Neural cell (in vitro differentiated cells): ENCODE data around the gene OR9A4. TPM values are rescaled to one million over a fixed set of nuclear protein-coding genes. Genes with fewer than 3 reads are reported as not detected.

Source experiments
- H2AFZ ChIP-seq: fragments of 200-600, 300-800 bp; sonication (generic), shearing (Covaris generic); 2 replicates; pipeline ENCODE4 v1.6.0; 2014; ENCODE audit warnings: low read depth, mild to moderate bottlenecking, antibody characterized with exemption, low read length, moderate library complexity
- H3F3A ChIP-seq: fragments of 200-600 bp; shearing (Covaris generic); 2 replicates; pipeline ENCODE4 v1.6.1; 2016; ENCODE audit warnings: mild to moderate bottlenecking, moderate library complexity, mixed read lengths, antibody characterized with exemption, low read length; ENCODE audit not compliant: insufficient read depth, poor library complexity, severe bottlenecking
- H3K27ac ChIP-seq: fragments of 200-600, 300-800 bp; sonication (generic), shearing (Covaris generic); 2 replicates; pipeline ENCODE4 v1.5.1; 2014; ENCODE audit warnings: mild to moderate bottlenecking, low read length, moderate library complexity
- H3K27me3 ChIP-seq: fragments of 300-800, 200-600 bp; sonication (generic), shearing (Covaris generic); 2 replicates; pipeline ENCODE4 v1.6.0; 2014; ENCODE audit warnings: mild to moderate bottlenecking, low read depth, low read length, moderate library complexity; ENCODE audit not compliant: insufficient read depth
- H3K36me3 ChIP-seq: fragments of 300-800, 200-600 bp; sonication (generic), shearing (Covaris generic); 2 replicates; pipeline ENCODE4 v1.5.1; 2014; ENCODE audit warnings: mild to moderate bottlenecking, antibody characterized with exemption, low read length, moderate library complexity; ENCODE audit not compliant: insufficient read depth
- H3K4me2 ChIP-seq: fragments of 300-800, 200-600 bp; sonication (generic), shearing (Covaris generic); 2 replicates; pipeline ENCODE4 v1.6.0; 2014; ENCODE audit warnings: mild to moderate bottlenecking, low read length
- H3K4me3 ChIP-seq: fragments of 300-800, 200-600 bp; sonication (generic), shearing (Covaris generic); 2 replicates; pipeline ENCODE4 v1.5.1; 2014; ENCODE audit warnings: mild to moderate bottlenecking, low read length, moderate library complexity
- H3K79me2 ChIP-seq: fragments of 200-600 bp; shearing (Covaris generic); replicated peaks from 2 replicates; pipeline ENCODE4 v1.6.0; 2014; ENCODE audit warnings: mild to moderate bottlenecking, low read length, moderate library complexity; ENCODE audit not compliant: insufficient read depth
- H3K9ac ChIP-seq: fragments of 300-800, 200-600 bp; sonication (generic), shearing (Covaris generic); 2 replicates; pipeline ENCODE4 v1.6.1; 2016; ENCODE audit warnings: mild to moderate bottlenecking, low read length, mixed read lengths
- H3K9me2 ChIP-seq: fragments of 200-600 bp; shearing (Covaris generic); 2 replicates; pipeline ENCODE4 v1.6.1; 2016; ENCODE audit warnings: mild to moderate bottlenecking, low read length, mixed read lengths; ENCODE audit not compliant: insufficient read depth
- H3K9me3 ChIP-seq: fragments of 200-600, 300-800 bp; sonication (generic), shearing (Covaris generic); 2 replicates; pipeline ENCODE4 v1.6.1; 2016; ENCODE audit warnings: mild to moderate bottlenecking, mixed run types, low read length, moderate library complexity, mixed read lengths
- H4K20me1 ChIP-seq: fragments of 200-600 bp; shearing (Covaris generic); 2 replicates; pipeline ENCODE4 v1.6.1; 2016; ENCODE audit warnings: mild to moderate bottlenecking, mixed run types; ENCODE audit not compliant: insufficient read depth
- EP300 ChIP-seq: fragments of 450-650 bp; conservative IDR thresholded peaks from 2 replicates; pipeline ENCODE4 v1.6.1; 2014; ENCODE audit warnings: antibody characterized with exemption, mild to moderate bottlenecking, moderate library complexity; ENCODE audit not compliant: poor library complexity, severe bottlenecking
- EZH2 ChIP-seq: fragments of 200-600, 300-800 bp; shearing (Covaris generic), sonication (generic); IDR thresholded peaks from 2 replicates; pipeline ENCODE4 v1.6.1; 2014; ENCODE audit warnings: antibody characterized with exemption, low read length, borderline replicate concordance, mild to moderate bottlenecking; ENCODE audit not compliant: insufficient read depth, poor library complexity, severe bottlenecking
- MXI1 ChIP-seq: fragments of 450-650 bp; conservative IDR thresholded peaks from 2 replicates; pipeline ENCODE4 v1.6.1; 2014; ENCODE audit warnings: antibody characterized with exemption, mild to moderate bottlenecking; ENCODE audit not compliant: poor library complexity, severe bottlenecking
- POLR2AphosphoS5 ChIP-seq: IDR thresholded peaks from 2 replicates; pipeline ENCODE4 v1.6.1; 2012
- RAD21 ChIP-seq: fragments of 450-650 bp; conservative IDR thresholded peaks from 2 replicates; pipeline ENCODE4 v1.6.1; 2014; ENCODE audit warnings: antibody characterized with exemption, mild to moderate bottlenecking, moderate library complexity
- SMC3 ChIP-seq: fragments of 450-650 bp; conservative IDR thresholded peaks from 2 replicates; pipeline ENCODE4 v1.6.1; 2014; ENCODE audit warnings: antibody characterized with exemption, mild to moderate bottlenecking, moderate library complexity; ENCODE audit not compliant: poor library complexity
- TAF1 ChIP-seq: IDR thresholded peaks from 2 replicates; pipeline ENCODE4 v1.6.1; 2012; ENCODE audit warnings: low read depth
- polyA plus RNA-seq: library from polyadenylated mRNA; depleted of rRNA; stranded (reverse); fragments of >200 nt; gene quantifications from 2 replicates; pipeline ENCODE4 v1.2.3, GENCODE V29; 2014
- TF ChIP-seq, protein P1 (sequence below): IDR thresholded peaks from 2 replicates; pipeline ENCODE4 v1.6.1; 2012; ENCODE audit warnings: borderline replicate concordance
- TF ChIP-seq, protein P2 (sequence below): fragments of 450-650 bp; IDR thresholded peaks from 2 replicates; pipeline ENCODE4 v1.5.1; 2014; ENCODE audit warnings: antibody characterized with exemption, mild to moderate bottlenecking, moderate library complexity; ENCODE audit not compliant: poor library complexity, severe bottlenecking

OR9A4 gene
- polyA plus RNA-seq, 1 donor from 2014 or later = not detected

DNA sequence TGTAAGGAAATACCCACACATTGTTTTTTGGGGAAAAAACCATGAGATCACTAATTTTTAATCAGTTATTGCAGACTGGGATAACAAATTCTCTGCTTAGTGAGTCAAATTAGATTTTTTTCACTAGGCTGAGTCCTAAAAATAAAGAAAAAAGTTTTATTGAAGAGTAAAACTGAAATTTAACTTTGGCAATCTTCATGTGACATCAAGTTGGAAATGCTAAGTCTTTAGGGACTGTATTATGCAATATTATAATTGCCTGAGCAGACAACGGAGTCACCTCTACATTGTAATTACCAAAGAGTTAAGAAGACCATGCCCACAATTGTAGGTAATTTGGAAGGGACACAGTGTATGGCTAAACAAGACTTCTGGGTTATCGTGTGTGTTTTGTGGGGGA lies 32.8 kb downstream of the OR9A4 start (continued):
- no peak for TF ChIP-seq EP300
- no peak for TF ChIP-seq MXI1
- no peak for TF ChIP-seq RAD21

DNA sequence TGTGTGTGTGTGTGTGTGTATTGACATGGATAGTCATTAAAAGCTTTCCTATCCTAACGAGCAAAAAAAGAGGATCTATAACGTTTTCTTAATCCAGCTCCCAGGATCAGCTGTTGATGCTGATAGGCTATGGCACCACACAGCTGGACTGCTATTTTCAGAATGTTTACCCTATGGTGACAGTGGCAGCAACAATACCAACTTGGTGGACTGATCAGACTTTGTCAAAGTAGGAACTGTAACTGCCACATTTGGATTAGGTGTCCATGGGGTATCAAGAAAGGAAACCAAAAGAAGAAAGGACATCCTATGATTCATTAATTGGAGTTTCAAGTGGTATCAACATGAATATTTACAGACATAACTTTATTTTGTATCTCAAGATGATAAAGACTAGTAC lies 33.3 kb downstream of the OR9A4 start:
- TF ChIP-seq MXI1 (no peak), POLR2AphosphoS5 (no peak), EP300 (no peak), TAF1 (no peak), RAD21 (no peak), EZH2 (no peak), SMC3 (no peak)
- TF ChIP-seq, protein P1, sequence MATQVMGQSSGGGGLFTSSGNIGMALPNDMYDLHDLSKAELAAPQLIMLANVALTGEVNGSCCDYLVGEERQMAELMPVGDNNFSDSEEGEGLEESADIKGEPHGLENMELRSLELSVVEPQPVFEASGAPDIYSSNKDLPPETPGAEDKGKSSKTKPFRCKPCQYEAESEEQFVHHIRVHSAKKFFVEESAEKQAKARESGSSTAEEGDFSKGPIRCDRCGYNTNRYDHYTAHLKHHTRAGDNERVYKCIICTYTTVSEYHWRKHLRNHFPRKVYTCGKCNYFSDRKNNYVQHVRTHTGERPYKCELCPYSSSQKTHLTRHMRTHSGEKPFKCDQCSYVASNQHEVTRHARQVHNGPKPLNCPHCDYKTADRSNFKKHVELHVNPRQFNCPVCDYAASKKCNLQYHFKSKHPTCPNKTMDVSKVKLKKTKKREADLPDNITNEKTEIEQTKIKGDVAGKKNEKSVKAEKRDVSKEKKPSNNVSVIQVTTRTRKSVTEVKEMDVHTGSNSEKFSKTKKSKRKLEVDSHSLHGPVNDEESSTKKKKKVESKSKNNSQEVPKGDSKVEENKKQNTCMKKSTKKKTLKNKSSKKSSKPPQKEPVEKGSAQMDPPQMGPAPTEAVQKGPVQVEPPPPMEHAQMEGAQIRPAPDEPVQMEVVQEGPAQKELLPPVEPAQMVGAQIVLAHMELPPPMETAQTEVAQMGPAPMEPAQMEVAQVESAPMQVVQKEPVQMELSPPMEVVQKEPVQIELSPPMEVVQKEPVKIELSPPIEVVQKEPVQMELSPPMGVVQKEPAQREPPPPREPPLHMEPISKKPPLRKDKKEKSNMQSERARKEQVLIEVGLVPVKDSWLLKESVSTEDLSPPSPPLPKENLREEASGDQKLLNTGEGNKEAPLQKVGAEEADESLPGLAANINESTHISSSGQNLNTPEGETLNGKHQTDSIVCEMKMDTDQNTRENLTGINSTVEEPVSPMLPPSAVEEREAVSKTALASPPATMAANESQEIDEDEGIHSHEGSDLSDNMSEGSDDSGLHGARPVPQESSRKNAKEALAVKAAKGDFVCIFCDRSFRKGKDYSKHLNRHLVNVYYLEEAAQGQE = no peak
- TF ChIP-seq, protein P2, sequence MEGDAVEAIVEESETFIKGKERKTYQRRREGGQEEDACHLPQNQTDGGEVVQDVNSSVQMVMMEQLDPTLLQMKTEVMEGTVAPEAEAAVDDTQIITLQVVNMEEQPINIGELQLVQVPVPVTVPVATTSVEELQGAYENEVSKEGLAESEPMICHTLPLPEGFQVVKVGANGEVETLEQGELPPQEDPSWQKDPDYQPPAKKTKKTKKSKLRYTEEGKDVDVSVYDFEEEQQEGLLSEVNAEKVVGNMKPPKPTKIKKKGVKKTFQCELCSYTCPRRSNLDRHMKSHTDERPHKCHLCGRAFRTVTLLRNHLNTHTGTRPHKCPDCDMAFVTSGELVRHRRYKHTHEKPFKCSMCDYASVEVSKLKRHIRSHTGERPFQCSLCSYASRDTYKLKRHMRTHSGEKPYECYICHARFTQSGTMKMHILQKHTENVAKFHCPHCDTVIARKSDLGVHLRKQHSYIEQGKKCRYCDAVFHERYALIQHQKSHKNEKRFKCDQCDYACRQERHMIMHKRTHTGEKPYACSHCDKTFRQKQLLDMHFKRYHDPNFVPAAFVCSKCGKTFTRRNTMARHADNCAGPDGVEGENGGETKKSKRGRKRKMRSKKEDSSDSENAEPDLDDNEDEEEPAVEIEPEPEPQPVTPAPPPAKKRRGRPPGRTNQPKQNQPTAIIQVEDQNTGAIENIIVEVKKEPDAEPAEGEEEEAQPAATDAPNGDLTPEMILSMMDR = no peak

DNA sequence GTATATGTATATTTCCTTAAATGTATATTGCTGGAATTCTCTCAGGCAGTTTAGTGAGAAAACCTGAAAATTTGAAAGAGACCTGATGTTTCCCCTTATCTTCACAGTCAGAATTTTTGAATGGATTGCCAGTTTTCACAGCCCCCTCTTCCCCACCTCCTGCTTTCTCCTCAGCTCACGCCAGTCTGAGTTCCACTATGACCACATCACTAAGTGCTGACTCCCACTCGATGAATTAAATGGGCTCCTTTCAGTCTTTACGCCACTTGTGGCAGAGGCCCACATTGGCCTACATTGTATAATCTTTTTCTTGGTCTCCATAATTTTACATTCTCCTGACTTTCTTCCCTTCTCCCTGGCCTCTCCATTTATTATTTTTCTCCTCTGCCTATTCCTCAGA lies 33.7 kb downstream of the OR9A4 start:
- no peak for TF ChIP-seq EP300
- TF ChIP-seq TAF1 = no peak
- TF ChIP-seq EZH2 = no peak
- TF ChIP-seq MXI1 = no peak
- TF ChIP-seq, protein P1 = no peak
- no peak for TF ChIP-seq SMC3
- TF ChIP-seq RAD21 = no peak
- TF ChIP-seq, protein P2 = no peak
- no peak for TF ChIP-seq POLR2AphosphoS5
- no peak overlapping the region for H3K4me2 ChIP-seq
- H3K27me3 ChIP-seq = no peaks in the 10 kb centered on the region
- H3K9me2 ChIP-seq = no peaks in the 10 kb centered on the region
- no peak overlapping the region for H2AFZ ChIP-seq
- H3K4me3 ChIP-seq = no peak overlapping the region
- no peak overlapping the region for H3K9ac ChIP-seq
- H3F3A ChIP-seq = no peaks in the 10 kb centered on the region
- H3K79me2 ChIP-seq = no peaks in the 10 kb centered on the region
- H3K9me3 ChIP-seq = no peaks in the 10 kb centered on the region
- H3K27ac ChIP-seq = no peak overlapping the region
- no peaks in the 10 kb centered on the region for H4K20me1 ChIP-seq
- H3K36me3 ChIP-seq = no peaks in the 10 kb centered on the region

More for the DNA sequence above, 33.3 kb downstream of the OR9A4 start:
- Histone ChIP-seq H3K4me2 (no peak overlapping the region), H3K27ac (no peak overlapping the region), H3K9me3 (no peaks in the 10 kb centered on the region), H3K27me3 (no peaks in the 10 kb centered on the region), H3K36me3 (no peaks in the 10 kb centered on the region), H2AFZ (no peak overlapping the region), H3K79me2 (no peaks in the 10 kb centered on the region), H4K20me1 (no peaks in the 10 kb centered on the region), H3F3A (no peaks in the 10 kb centered on the region), H3K9me2 (no peaks in the 10 kb centered on the region), H3K4me3 (no peak overlapping the region), H3K9ac (no peak overlapping the region)
